ENCODE data around the gene ZDHHC18.
A peak's percentile ranks its signal among the peaks of the same experiment; 100 is the strongest.

ZDHHC18 gene

GRCh38 chr1:26814377-26814776, 12.1 kb upstream of the ZDHHC18 start:
- no peak overlapping the region for H3K4me3 ChIP-seq (ENCODE audit: low read depth, low read length)
- POLR2A ChIA-PET, result no interaction called here
- no peak for DNase-seq (ENCODE audit: low read depth, low spot score)
- CTCF ChIA-PET, result no interaction called here
- TF ChIP-seq, protein P1, sequence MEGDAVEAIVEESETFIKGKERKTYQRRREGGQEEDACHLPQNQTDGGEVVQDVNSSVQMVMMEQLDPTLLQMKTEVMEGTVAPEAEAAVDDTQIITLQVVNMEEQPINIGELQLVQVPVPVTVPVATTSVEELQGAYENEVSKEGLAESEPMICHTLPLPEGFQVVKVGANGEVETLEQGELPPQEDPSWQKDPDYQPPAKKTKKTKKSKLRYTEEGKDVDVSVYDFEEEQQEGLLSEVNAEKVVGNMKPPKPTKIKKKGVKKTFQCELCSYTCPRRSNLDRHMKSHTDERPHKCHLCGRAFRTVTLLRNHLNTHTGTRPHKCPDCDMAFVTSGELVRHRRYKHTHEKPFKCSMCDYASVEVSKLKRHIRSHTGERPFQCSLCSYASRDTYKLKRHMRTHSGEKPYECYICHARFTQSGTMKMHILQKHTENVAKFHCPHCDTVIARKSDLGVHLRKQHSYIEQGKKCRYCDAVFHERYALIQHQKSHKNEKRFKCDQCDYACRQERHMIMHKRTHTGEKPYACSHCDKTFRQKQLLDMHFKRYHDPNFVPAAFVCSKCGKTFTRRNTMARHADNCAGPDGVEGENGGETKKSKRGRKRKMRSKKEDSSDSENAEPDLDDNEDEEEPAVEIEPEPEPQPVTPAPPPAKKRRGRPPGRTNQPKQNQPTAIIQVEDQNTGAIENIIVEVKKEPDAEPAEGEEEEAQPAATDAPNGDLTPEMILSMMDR (IDR thresholded peaks at IDR 0.05; ENCODE audit: insufficient read depth, low read length, missing control alignments), result no peak

- POLR2A ChIA-PET, result no interaction called here
- H3K4me3 ChIP-seq (ENCODE audit: low read depth, low read length), result no peak overlapping the region
- TF ChIP-seq, protein P1 (IDR thresholded peaks at IDR 0.05; ENCODE audit: insufficient read depth, low read length, missing control alignments), result no peak
- no peak for DNase-seq (ENCODE audit: low read depth, low spot score)
- CTCF ChIA-PET, result interaction anchor here (0.5 to 1.6 kb wide), 4 partner anchors 9 to 216 kb away, joined by 3 to 4 read pairs (median 4); no protein-coding TSS in a partner anchor
Measured at GRCh38 chr1:26814893-26815292, 11.6 kb upstream of the ZDHHC18 start.

GRCh38 chr1:26820784-26821269, 5.7 kb upstream of the ZDHHC18 start:
- CTCF ChIA-PET, result interaction anchor here (0.7 to 3.0 kb wide), 10 partner anchors 10 to 221 kb away, joined by 3 to 31 read pairs (median 4); no protein-coding TSS in a partner anchor
- TF ChIP-seq, protein P1 (IDR thresholded peaks at IDR 0.05; ENCODE audit: insufficient read depth, low read length, missing control alignments), result no peak
- no peak overlapping the region for H3K4me3 ChIP-seq (ENCODE audit: low read depth, low read length)
- POLR2A ChIA-PET, result interaction anchor here (0.6 kb wide), 1 partner anchor 56 kb away, joined by 3 read pairs; no protein-coding TSS in a partner anchor
- DNase-seq (ENCODE audit: low read depth, low spot score), result no peak

- TF ChIP-seq, protein P1 (IDR thresholded peaks at IDR 0.05; ENCODE audit: insufficient read depth, low read length, missing control alignments), result no peak
- POLR2A ChIA-PET, result no interaction called here
- no peak for DNase-seq (ENCODE audit: low read depth, low spot score)
- H3K4me3 ChIP-seq (ENCODE audit: low read depth, low read length), result no peak overlapping the region
- CTCF ChIA-PET, result interaction anchor here (0.9 to 4.4 kb wide), 7 partner anchors 12 to 323 kb away, joined by 3 to 36 read pairs (median 4); no protein-coding TSS in a partner anchor
Measured at GRCh38 chr1:26822737-26823395, 3.6 kb upstream of the ZDHHC18 start.

GRCh38 chr1:26824731-26825130, 1.8 kb upstream of the ZDHHC18 start:
- H3K4me3 ChIP-seq (ENCODE audit: low read depth, low read length), result no peak overlapping the region
- ChIA-PET POLR2A (no interaction called here), CTCF (interaction anchor here (0.7 to 4.4 kb wide), 8 partner anchors 10 to 221 kb away, joined by 3 to 36 read pairs (median 5); partner anchors contain the start of gene GPN2)
- DNase-seq (ENCODE audit: low read depth, low spot score), result no peak
- TF ChIP-seq, protein P1 (IDR thresholded peaks at IDR 0.05; ENCODE audit: insufficient read depth, low read length, missing control alignments), result no peak

DNA sequence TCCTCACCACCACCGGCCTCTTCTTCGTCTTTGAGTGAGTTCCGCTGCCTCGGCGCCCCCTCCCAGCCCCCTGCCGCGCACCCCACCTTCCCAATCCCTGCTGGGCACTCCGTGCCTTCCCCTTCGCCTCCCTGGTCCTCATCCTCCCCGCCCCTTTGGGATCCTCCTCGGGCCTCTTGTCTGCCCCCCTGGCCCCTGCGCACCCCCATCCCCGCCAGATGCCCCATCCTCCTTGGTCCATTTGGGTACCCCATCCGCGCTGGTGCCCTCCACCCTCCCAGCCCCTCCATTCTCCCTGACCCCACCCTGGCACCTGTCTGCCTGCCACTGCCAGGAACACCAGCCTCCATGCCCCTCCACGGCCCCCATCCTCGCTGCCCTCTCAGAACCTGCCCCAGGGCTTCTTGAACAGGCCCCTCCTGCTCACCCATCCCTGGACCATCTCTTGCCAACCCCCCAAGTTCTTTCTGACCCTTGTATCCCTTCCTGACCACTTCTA, 667 bp downstream of the ZDHHC18 start:
- DNase-seq (ENCODE audit: low read depth, low spot score), result no peak
- TF ChIP-seq, protein P1 (IDR thresholded peaks at IDR 0.05; ENCODE audit: insufficient read depth, low read length, missing control alignments), result no peak
- H3K4me3 ChIP-seq (ENCODE audit: low read depth, low read length), result peak overlapping the region; percentile 69
- POLR2A ChIA-PET, result no interaction called here
- CTCF ChIA-PET, result interaction anchor here (2.3 kb wide), 1 partner anchor 224 kb away, joined by 15 read pairs; no protein-coding TSS in a partner anchor

Measured in AG04449 (cell line).